Endothelial cell of umbilical vein (primary cell): ENCODE data around the gene TICAM2. TPM values are rescaled to one million over a fixed set of nuclear protein-coding genes. Genes with fewer than 3 reads are reported as not detected.

Experiments used
- BruUV-seq: library from RNA; stranded (reverse); fragments of 400-500 nt; replicated peaks from 2 replicates; lab custom pipeline; 2021; lab: Mats Ljungman, UMichigan
- CTCF ChIA-PET: fragments of 300-600, 350-600 bp; sonication (Branson Sonifier 250); formaldehyde crosslinking; loops from one replicate; lab custom pipeline; 2021; ENCODE audit warnings: antibody characterized with exemption, inconsistent platforms; lab: Charles Lee
- POLR2A ChIA-PET: fragments of 300-600, 350-600 bp; sonication (Branson Sonifier 250); formaldehyde crosslinking; loops from one replicate; lab custom pipeline; 2021; ENCODE audit warnings: antibody characterized with exemption, inconsistent platforms; lab: Charles Lee
- DNase-seq: peaks from one replicate; pipeline ENCODE4 v3.0.0-alpha.2; 2011; ENCODE audit warnings: low read depth, low spot score
- FAIRE-seq: peaks from 2 replicates; lab custom pipeline; 2011; peaks lifted over from hg19 to GRCh38; lab: Jason Lieb, UNC
- H2AFZ ChIP-seq: 2 replicates; pipeline ENCODE4 v1.6.0; 2012; ENCODE audit warnings: low read depth, low read length, control low read depth, inconsistent platforms
- H3K27ac ChIP-seq: 2 replicates; pipeline ENCODE4 v1.5.1; 2011; ENCODE audit warnings: low read depth, mild to moderate bottlenecking, control low read depth, low read length, moderate library complexity; ENCODE audit not compliant: insufficient read depth
- H3K27me3 ChIP-seq, 2 experiments: 2 replicates each; pipeline versions ENCODE4 v1.6.0 to v1.6.1; 2011; ENCODE audit warnings: low read length in 2 of 2, mixed read lengths in 1 of 2; ENCODE audit not compliant: control insufficient read depth in 2 of 2, insufficient read depth in 2 of 2
- H3K36me3 ChIP-seq, 2 experiments: 2 replicates in 1 of 2; 3 replicates in 1 of 2; pipeline ENCODE4 v1.5.1; 2011; ENCODE audit warnings: low read length in 2 of 2, mild to moderate bottlenecking in 1 of 2, moderate library complexity in 1 of 2; ENCODE audit not compliant: control insufficient read depth in 2 of 2, insufficient read depth in 2 of 2; ENCODE audit errors: extremely low read depth in 1 of 2
- H3K4me1 ChIP-seq: 3 replicates; pipeline ENCODE4 v1.5.1; 2011; ENCODE audit warnings: mild to moderate bottlenecking, low read length; ENCODE audit not compliant: control insufficient read depth, insufficient read depth; ENCODE audit errors: extremely low read depth
- H3K4me2 ChIP-seq: 2 replicates; pipeline ENCODE4 v1.6.1; 2011; ENCODE audit warnings: low read length, control low read depth, mixed read lengths; ENCODE audit not compliant: insufficient read depth
- H3K4me3 ChIP-seq, 3 experiments: fragments of 200-600 bp in 1 of 3; sonication (generic), shearing (Covaris generic) in 1 of 3; replicated peaks in 1 of 3; 2 replicates each; pipeline ENCODE4 v1.5.1; 2011 to 2016; ENCODE audit warnings: control low read depth in 3 of 3, low read length in 3 of 3, mild to moderate bottlenecking in 2 of 3, inconsistent platforms in 1 of 3, low read depth in 1 of 3, moderate library complexity in 1 of 3; ENCODE audit not compliant: insufficient read depth in 1 of 3
- H3K79me2 ChIP-seq: 2 replicates; pipeline ENCODE4 v1.6.0; 2012; ENCODE audit warnings: low read length, inconsistent platforms; ENCODE audit not compliant: control insufficient read depth, insufficient read depth
- H3K9ac ChIP-seq: replicated peaks from 2 replicates; pipeline ENCODE3; 2011; ENCODE audit warnings: low read length, control low read depth; ENCODE audit not compliant: insufficient read depth; ENCODE audit errors: extremely low read depth
- H3K9me1 ChIP-seq: replicated peaks from 3 replicates; pipeline ENCODE4 v1.6.0; 2011; ENCODE audit warnings: mild to moderate bottlenecking, low read length; ENCODE audit not compliant: control insufficient read depth, insufficient read depth; ENCODE audit errors: extremely low read depth
- H3K9me3 ChIP-seq: replicated peaks from 2 replicates; pipeline ENCODE4 v1.5.1; 2012; ENCODE audit warnings: low read length, inconsistent platforms; ENCODE audit not compliant: control insufficient read depth, insufficient read depth
- H4K20me1 ChIP-seq: replicated peaks from 2 replicates; pipeline ENCODE3; 2011; ENCODE audit warnings: mild to moderate bottlenecking, low read length; ENCODE audit not compliant: control insufficient read depth, insufficient read depth; ENCODE audit errors: extremely low read depth
- EZH2 ChIP-seq: IDR thresholded peaks from 2 replicates; pipeline ENCODE4 v1.6.1; 2012; ENCODE audit warnings: borderline replicate concordance, low read depth, mild to moderate bottlenecking, moderate library complexity, low read length, inconsistent platforms; ENCODE audit not compliant: severe bottlenecking
- FOS ChIP-seq: IDR thresholded peaks from 2 replicates; pipeline ENCODE4 v1.6.1; 2011; ENCODE audit warnings: mild to moderate bottlenecking, low read length, moderate library complexity, borderline replicate concordance; ENCODE audit not compliant: insufficient read depth
- GATA2 ChIP-seq: IDR thresholded peaks from 2 replicates; pipeline ENCODE4 v1.7.0; 2011; ENCODE audit warnings: low read depth, mild to moderate bottlenecking, moderate library complexity, mixed read lengths, low read length; ENCODE audit not compliant: insufficient read length, insufficient read depth
- JUN ChIP-seq: IDR thresholded peaks from 2 replicates; pipeline ENCODE4 v1.6.1; 2011; ENCODE audit warnings: borderline replicate concordance, low read depth; ENCODE audit not compliant: insufficient read length, insufficient read depth
- MYC ChIP-seq: IDR thresholded peaks from one replicate; pipeline ENCODE4 v1.6.1; 2011; ENCODE audit warnings: mild to moderate bottlenecking, low read depth, low read length
- POLR2A ChIP-seq: IDR thresholded peaks from 2 replicates; pipeline ENCODE4 v1.6.1; 2012; ENCODE audit warnings: low read depth, mild to moderate bottlenecking, control low read depth, low read length
- POLR2AphosphoS5 ChIP-seq: IDR thresholded peaks from 2 replicates; pipeline ENCODE4 v1.6.1; 2012; ENCODE audit warnings: low read depth, mild to moderate bottlenecking, control low read depth, low read length, moderate library complexity; ENCODE audit not compliant: insufficient read depth
- dilution Hi-C: fragments of 300-500 bp; cut with MboI; formaldehyde crosslinking; loops from one replicate; pipeline ENCODE4 v1.15.0; 2019; ENCODE audit warnings: low sequenced_read_pairs; ENCODE audit not compliant: extremely low pct_ligation_motif_present
- intact Hi-C: fragments of 100-400 bp; cut with micrococcal nuclease; formaldehyde crosslinking; loops from one replicate; pipeline ENCODE4 v1.10.0; 2022
- polyA plus RNA-seq, 4 experiments: library from polyadenylated mRNA; depleted of rRNA in 3 of 4; stranded (reverse) in 3 of 4; unstranded in 1 of 4; fragments of >200 nt; gene quantifications; 2 replicates each; pipeline versions ENCODE4 v1.2.1 to v1.2.3, GENCODE V29; 2011 to 2012; ENCODE audit warnings: missing spikeins in 1 of 4
- total RNA-seq: library from RNA; stranded (reverse); gene quantifications from 2 replicates; pipeline ENCODE4 v1.2.3, GENCODE V29; 2021
- TF ChIP-seq, protein P1 (sequence below), 2 donors: IDR thresholded peaks; 1 replicate in 1 of 2; 2 replicates in 1 of 2; pipeline ENCODE4 v1.5.1; 2011; ENCODE audit warnings: low read length in 2 of 2, mild to moderate bottlenecking in 2 of 2, moderate library complexity in 2 of 2, control low read depth in 1 of 2, inconsistent platforms in 1 of 2, low read depth in 1 of 2; ENCODE audit not compliant: insufficient read depth in 1 of 2; ENCODE audit errors: extremely low read depth in 1 of 2
- TF ChIP-seq, protein P2 (sequence below): IDR thresholded peaks from 2 replicates; pipeline ENCODE4 v1.6.1; 2011; ENCODE audit not compliant: insufficient read depth, insufficient read length

Gene TICAM2
- total and polyA plus RNA-seq, 2 donors (not counting 3 experiments of a cell fraction or from before 2014, with no cell fraction given), result 0.18 to 3.5 TPM

DNA sequence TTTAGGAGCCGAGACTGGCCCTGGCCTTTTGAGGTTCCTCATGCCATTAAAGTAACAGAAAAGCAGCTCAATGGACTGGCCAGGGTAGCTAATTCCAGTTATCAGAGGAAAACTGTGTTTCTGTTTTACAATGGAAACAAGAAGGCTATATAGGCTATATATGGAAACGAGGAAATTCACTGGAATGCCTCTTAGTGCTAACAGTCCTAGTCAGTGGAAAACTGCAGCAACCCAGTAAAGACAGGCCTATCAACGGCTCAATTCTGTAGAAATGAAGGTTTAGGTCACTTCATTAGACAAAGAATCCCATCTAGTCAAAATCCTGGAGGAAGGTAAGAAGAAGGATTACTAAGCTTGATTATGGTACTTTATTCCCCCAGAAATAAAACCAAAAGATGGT, 3.2 kb upstream of the TICAM2 start:
- no peaks in the 10 kb centered on the region for H3K9me3 ChIP-seq
- H3K4me3 ChIP-seq, result no peak overlapping the region
- BruUV-seq, result no TSS peak
- peaks cover 16% of the 10 kb centered on the region for H3K4me1 ChIP-seq
- ChIA-PET CTCF (no interaction called here), POLR2A (no interaction called here)
- FAIRE-seq (no peak), DNase-seq (no peak)
- H3K9ac ChIP-seq, result no peak overlapping the region
- intact Hi-C loops (no loop called here), dilution Hi-C loops (no loop called here)
- H3K9me1 ChIP-seq, result no peaks in the 10 kb centered on the region
- peaks cover 0 to 2% of the 10 kb centered on the region in 2 experiments for H3K36me3 ChIP-seq
- H2AFZ ChIP-seq, result no peak overlapping the region
- no peaks in the 10 kb centered on the region for H4K20me1 ChIP-seq
- peaks cover 2% of the 10 kb centered on the region for H3K79me2 ChIP-seq
- H3K4me2 ChIP-seq, result no peak overlapping the region
- H3K27me3 ChIP-seq, result no peaks in the 10 kb centered on the region
- TF ChIP-seq, protein P1, sequence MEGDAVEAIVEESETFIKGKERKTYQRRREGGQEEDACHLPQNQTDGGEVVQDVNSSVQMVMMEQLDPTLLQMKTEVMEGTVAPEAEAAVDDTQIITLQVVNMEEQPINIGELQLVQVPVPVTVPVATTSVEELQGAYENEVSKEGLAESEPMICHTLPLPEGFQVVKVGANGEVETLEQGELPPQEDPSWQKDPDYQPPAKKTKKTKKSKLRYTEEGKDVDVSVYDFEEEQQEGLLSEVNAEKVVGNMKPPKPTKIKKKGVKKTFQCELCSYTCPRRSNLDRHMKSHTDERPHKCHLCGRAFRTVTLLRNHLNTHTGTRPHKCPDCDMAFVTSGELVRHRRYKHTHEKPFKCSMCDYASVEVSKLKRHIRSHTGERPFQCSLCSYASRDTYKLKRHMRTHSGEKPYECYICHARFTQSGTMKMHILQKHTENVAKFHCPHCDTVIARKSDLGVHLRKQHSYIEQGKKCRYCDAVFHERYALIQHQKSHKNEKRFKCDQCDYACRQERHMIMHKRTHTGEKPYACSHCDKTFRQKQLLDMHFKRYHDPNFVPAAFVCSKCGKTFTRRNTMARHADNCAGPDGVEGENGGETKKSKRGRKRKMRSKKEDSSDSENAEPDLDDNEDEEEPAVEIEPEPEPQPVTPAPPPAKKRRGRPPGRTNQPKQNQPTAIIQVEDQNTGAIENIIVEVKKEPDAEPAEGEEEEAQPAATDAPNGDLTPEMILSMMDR (IDR thresholded peaks at IDR 0.05; ENCODE audit: extremely low read depth in 1 of 2, insufficient read depth in 1 of 2, low read depth in 1 of 2, low read length in 2 of 2), result no peak
- TF ChIP-seq FOS, result no peak
- H3K27ac ChIP-seq, result no peak overlapping the region

DNA sequence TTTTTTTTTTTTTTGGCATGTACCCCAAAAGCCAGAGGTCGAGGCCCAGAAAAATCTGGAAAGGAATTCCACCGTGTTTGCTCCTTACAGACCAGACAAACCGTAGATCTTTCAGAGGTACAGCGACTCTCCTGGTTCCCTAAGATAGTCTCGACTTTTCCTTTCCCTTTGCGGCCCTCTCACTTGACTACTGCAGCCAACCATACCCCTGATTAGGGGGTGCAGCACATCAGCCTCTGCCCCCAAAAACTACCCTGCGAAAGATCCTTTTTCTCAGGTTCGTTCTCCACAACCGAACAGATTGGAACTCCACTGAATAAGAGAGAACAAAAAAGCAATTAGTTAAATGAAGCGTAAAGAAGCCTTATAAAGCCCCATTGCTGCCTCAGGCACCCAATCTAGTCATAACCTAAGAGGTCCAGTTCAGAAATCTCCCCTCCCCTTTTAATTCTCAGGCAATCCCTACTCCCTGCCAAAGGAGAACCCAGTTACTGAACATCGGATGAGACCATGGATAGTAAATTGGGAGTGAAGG, 379 bp upstream of the TICAM2 start:
- POLR2A ChIA-PET, result interaction anchor here (0.7 kb wide), 1 partner anchor 48 kb away, joined by 3 read pairs; no protein-coding TSS in a partner anchor
- Histone ChIP-seq H3K27ac (no peak overlapping the region), H3K9me3 (no peaks in the 10 kb centered on the region), H3K4me2 (peak overlapping the region; percentile 95), H2AFZ (peak overlapping the region; percentile 13), H3K4me1 (peaks cover 16% of the 10 kb centered on the region), H4K20me1 (no peaks in the 10 kb centered on the region), H3K4me3 (peak overlapping the region in 2 of 3 experiments; percentile 55 to 65), H3K9ac (peak overlapping the region; percentile 87), H3K79me2 (no peaks in the 10 kb centered on the region), H3K27me3 (no peaks in the 10 kb centered on the region), H3K36me3 (no peaks in the 10 kb centered on the region), H3K9me1 (no peaks in the 10 kb centered on the region)
- intact Hi-C loops, result loop anchor here (1.0 to 2.0 kb wide), 2 partner anchors 8 to 22 kb away; no protein-coding TSS in a partner anchor
- DNase-seq (no peak), FAIRE-seq (no peak)
- CTCF ChIA-PET, result interaction anchor here (1.2 to 1.8 kb wide), 3 partner anchors 11 to 293 kb away, joined by 3 to 7 read pairs (median 5); no protein-coding TSS in a partner anchor
- no peak for TF ChIP-seq JUN
- TF ChIP-seq EZH2, result no peak
- TF ChIP-seq, protein P1 (IDR thresholded peaks at IDR 0.05; ENCODE audit: extremely low read depth in 1 of 2, insufficient read depth in 1 of 2, low read depth in 1 of 2, low read length in 2 of 2), result no peak
- no peak for TF ChIP-seq POLR2AphosphoS5
- TF ChIP-seq GATA2, result no peak
- no peak for TF ChIP-seq MYC
- TF ChIP-seq, protein P2, sequence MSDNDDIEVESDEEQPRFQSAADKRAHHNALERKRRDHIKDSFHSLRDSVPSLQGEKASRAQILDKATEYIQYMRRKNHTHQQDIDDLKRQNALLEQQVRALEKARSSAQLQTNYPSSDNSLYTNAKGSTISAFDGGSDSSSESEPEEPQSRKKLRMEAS, result no peak
- no peak for TF ChIP-seq POLR2A
- TF ChIP-seq FOS, result no peak
- no TSS peak for BruUV-seq
- dilution Hi-C loops, result no loop called here
